ENCODE data around the gene IRF9. TPM values are rescaled to one million over a fixed set of nuclear protein-coding genes. Genes with fewer than 3 reads are reported as not detected.

The IRF9 gene
- total and polyA plus RNA-seq, 2 of the 13 experiments (the other 11 are each of a cell fraction or from before 2014, with no cell fraction given), result 14.9 to 49.7 TPM

- TF ChIP-seq CTCF (CRISPR knock-in tag; IDR thresholded peaks at IDR 0.05) (peak; percentile 13; the same call in 1 of the 2 replicates), ZC3H4 (CRISPR knock-in tag; IDR thresholded peaks at IDR 0.05; ENCODE audit: borderline replicate concordance) (peak; percentile 52; the same call in 1 of the 2 replicates), JUND (CRISPR knock-in tag; IDR thresholded peaks at IDR 0.05) (0 out of 2 replicates have a peak, but pooled peaks have one; percentile 1), MAFK (conservative IDR thresholded peaks at IDR 0.05 in 1 of 2, IDR thresholded peaks at IDR 0.05 in 1 of 2; ENCODE audit: low read length in 2 of 2) (peak in 1 of 2 experiments; percentile 47; a peak in 1 of 4 replicates), ZNF660 (CRISPR knock-in tag; IDR thresholded peaks at IDR 0.05; ENCODE audit: borderline replicate concordance, low read depth) (no peak), ZSCAN12 (CRISPR knock-in tag; IDR thresholded peaks at IDR 0.05) (0 out of 2 replicates have a peak, but pooled peaks have one; percentile 37), ZNF776 (CRISPR knock-in tag; IDR thresholded peaks at IDR 0.05) (no peak), ZNF788 (CRISPR knock-in tag; IDR thresholded peaks at IDR 0.05; ENCODE audit: borderline replicate concordance) (0 out of 2 replicates have a peak, but pooled peaks have one; percentile 59), NCOA2 (CRISPR knock-in tag; IDR thresholded peaks at IDR 0.05) (no peak), PHF20 (CRISPR knock-in tag; IDR thresholded peaks at IDR 0.05) (no peak), KDM5A (IDR thresholded peaks at IDR 0.05; ENCODE audit: borderline replicate concordance, low read length) (peak; percentile 91), ZNF75D (CRISPR knock-in tag; IDR thresholded peaks at IDR 0.05; ENCODE audit: borderline replicate concordance) (peak; percentile 85; the same call in 1 of the 2 replicates), ATRX (CRISPR knock-in tag; IDR thresholded peaks at IDR 0.05; ENCODE audit: borderline replicate concordance) (0 out of 2 replicates have a peak, but pooled peaks have one; percentile 84), ZNF646 (CRISPR knock-in tag; IDR thresholded peaks at IDR 0.05) (peak; percentile 56; the same call in 1 of the 2 replicates), EP300 (IDR thresholded peaks at IDR 0.05; ENCODE audit: low read depth in 2 of 2, low read length in 2 of 2) (no peak), EP300 (CRISPR knock-in tag; IDR thresholded peaks at IDR 0.05; ENCODE audit: borderline replicate concordance) (peak; percentile 38), MIXL1 (CRISPR knock-in tag; IDR thresholded peaks at IDR 0.05) (0 out of 2 replicates have a peak, but pooled peaks have one; percentile 9), NFATC3 (CRISPR knock-in tag; IDR thresholded peaks at IDR 0.05) (0 out of 2 replicates have a peak, but pooled peaks have one; percentile 5), NFKBIZ (CRISPR knock-in tag; IDR thresholded peaks at IDR 0.05) (0 out of 2 replicates have a peak, but pooled peaks have one; percentile 3)
These were observed 53.0 kb downstream of the IRF9 start (continued) for GRCh38 chr14:24213866-24214662.

Measured in HepG2 (cell line).